ENCODE data around the gene UQCRQ. TPM values are rescaled to one million over a fixed set of nuclear protein-coding genes. Genes with fewer than 3 reads are reported as not detected.
A peak's percentile ranks its signal among the peaks of the same experiment; 100 is the strongest.

UQCRQ gene
- total and polyA plus RNA-seq, 2 of the 13 experiments (the other 11 are each of a cell fraction or from before 2014, with no cell fraction given): 257 to 575 TPM

DNA sequence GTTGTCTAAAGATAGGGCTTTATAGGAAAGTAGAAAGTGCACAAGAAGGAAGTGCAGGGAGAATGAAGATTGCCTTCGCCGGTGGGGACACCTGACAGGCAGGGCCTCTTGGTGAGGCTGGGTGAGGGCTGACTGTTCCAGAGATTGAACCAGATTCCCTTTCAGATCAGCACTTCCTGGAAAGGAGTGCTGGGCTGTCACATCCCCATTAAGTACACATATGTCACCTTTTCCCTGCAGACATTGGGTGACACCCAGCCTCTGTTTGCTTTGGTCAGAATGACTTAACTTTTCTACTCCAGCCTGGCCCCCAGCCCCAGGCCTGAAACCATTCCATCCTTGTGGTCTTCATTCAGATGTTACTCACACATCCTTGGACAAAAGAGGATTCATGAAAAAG is 28.6 kb upstream of the UQCRQ start (continued):
- TF ChIP-seq SYNCRIP (IDR thresholded peaks at IDR 0.05; ENCODE audit: insufficient read depth, low read depth, low read length) (no peak), LCORL (IDR thresholded peaks at IDR 0.05) (no peak), LCORL (CRISPR knock-in tag; IDR thresholded peaks at IDR 0.05) (no peak; the same call in 1 of the 2 replicates), CHD2 (IDR thresholded peaks at IDR 0.05; ENCODE audit: low read depth, low read length) (no peak), REPIN1 (CRISPR knock-in tag; IDR thresholded peaks at IDR 0.05; ENCODE audit: borderline replicate concordance, low read depth) (no peak), SOX13 (IDR thresholded peaks at IDR 0.05) (peak; percentile 11; the same call in 1 of the 2 replicates), SOX13 (CRISPR knock-in tag; conservative IDR thresholded peaks at IDR 0.05 in 1 of 2, IDR thresholded peaks at IDR 0.05 in 1 of 2) (peak in 1 of 2 experiments; percentile 74; a peak in 1 of 4 replicates), HMG20B (CRISPR knock-in tag; conservative IDR thresholded peaks at IDR 0.05) (0 out of 2 replicates have a peak, but pooled peaks have one; percentile 31), BRCA1 (CRISPR knock-in tag; IDR thresholded peaks at IDR 0.05) (peak; percentile 40; the same call in 1 of the 2 replicates), FOSL2 (CRISPR knock-in tag; IDR thresholded peaks at IDR 0.05) (peak; percentile 75), ELF4 (CRISPR knock-in tag; IDR thresholded peaks at IDR 0.05; ENCODE audit: borderline replicate concordance) (peak; percentile 85; the same call in 1 of the 2 replicates), GATA4 (IDR thresholded peaks at IDR 0.05; ENCODE audit: borderline replicate concordance, low read depth) (0 out of 2 replicates have a peak, but pooled peaks have one; percentile 32), ZNF878 (CRISPR knock-in tag; IDR thresholded peaks at IDR 0.05) (peak; percentile 22; the same call in 1 of the 2 replicates), CEBPG (CRISPR knock-in tag; IDR thresholded peaks at IDR 0.05) (peak; percentile 62), HOXA7 (CRISPR knock-in tag; IDR thresholded peaks at IDR 0.05) (no peak), TOE1 (CRISPR knock-in tag; IDR thresholded peaks at IDR 0.05) (no peak), ZNF652 (CRISPR knock-in tag; IDR thresholded peaks at IDR 0.05; ENCODE audit: borderline replicate concordance, low read depth) (0 out of 2 replicates have a peak, but pooled peaks have one; percentile 7), ZNF333 (CRISPR knock-in tag; IDR thresholded peaks at IDR 0.05; ENCODE audit: borderline replicate concordance) (no peak), ZNF75D (CRISPR knock-in tag; IDR thresholded peaks at IDR 0.05; ENCODE audit: borderline replicate concordance) (no peak), ZNF629 (CRISPR knock-in tag; conservative IDR thresholded peaks at IDR 0.05) (no peak), NFRKB (IDR thresholded peaks at IDR 0.05) (no peak)
- TF ChIP-seq, protein P1, sequence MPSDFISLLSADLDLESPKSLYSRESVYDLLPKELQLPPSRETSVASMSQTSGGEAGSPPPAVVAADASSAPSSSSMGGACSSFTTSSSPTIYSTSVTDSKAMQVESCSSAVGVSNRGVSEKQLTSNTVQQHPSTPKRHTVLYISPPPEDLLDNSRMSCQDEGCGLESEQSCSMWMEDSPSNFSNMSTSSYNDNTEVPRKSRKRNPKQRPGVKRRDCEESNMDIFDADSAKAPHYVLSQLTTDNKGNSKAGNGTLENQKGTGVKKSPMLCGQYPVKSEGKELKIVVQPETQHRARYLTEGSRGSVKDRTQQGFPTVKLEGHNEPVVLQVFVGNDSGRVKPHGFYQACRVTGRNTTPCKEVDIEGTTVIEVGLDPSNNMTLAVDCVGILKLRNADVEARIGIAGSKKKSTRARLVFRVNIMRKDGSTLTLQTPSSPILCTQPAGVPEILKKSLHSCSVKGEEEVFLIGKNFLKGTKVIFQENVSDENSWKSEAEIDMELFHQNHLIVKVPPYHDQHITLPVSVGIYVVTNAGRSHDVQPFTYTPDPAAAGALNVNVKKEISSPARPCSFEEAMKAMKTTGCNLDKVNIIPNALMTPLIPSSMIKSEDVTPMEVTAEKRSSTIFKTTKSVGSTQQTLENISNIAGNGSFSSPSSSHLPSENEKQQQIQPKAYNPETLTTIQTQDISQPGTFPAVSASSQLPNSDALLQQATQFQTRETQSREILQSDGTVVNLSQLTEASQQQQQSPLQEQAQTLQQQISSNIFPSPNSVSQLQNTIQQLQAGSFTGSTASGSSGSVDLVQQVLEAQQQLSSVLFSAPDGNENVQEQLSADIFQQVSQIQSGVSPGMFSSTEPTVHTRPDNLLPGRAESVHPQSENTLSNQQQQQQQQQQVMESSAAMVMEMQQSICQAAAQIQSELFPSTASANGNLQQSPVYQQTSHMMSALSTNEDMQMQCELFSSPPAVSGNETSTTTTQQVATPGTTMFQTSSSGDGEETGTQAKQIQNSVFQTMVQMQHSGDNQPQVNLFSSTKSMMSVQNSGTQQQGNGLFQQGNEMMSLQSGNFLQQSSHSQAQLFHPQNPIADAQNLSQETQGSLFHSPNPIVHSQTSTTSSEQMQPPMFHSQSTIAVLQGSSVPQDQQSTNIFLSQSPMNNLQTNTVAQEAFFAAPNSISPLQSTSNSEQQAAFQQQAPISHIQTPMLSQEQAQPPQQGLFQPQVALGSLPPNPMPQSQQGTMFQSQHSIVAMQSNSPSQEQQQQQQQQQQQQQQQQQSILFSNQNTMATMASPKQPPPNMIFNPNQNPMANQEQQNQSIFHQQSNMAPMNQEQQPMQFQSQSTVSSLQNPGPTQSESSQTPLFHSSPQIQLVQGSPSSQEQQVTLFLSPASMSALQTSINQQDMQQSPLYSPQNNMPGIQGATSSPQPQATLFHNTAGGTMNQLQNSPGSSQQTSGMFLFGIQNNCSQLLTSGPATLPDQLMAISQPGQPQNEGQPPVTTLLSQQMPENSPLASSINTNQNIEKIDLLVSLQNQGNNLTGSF (CRISPR knock-in tag; IDR thresholded peaks at IDR 0.05): no peak
- TF ChIP-seq, protein P2, sequence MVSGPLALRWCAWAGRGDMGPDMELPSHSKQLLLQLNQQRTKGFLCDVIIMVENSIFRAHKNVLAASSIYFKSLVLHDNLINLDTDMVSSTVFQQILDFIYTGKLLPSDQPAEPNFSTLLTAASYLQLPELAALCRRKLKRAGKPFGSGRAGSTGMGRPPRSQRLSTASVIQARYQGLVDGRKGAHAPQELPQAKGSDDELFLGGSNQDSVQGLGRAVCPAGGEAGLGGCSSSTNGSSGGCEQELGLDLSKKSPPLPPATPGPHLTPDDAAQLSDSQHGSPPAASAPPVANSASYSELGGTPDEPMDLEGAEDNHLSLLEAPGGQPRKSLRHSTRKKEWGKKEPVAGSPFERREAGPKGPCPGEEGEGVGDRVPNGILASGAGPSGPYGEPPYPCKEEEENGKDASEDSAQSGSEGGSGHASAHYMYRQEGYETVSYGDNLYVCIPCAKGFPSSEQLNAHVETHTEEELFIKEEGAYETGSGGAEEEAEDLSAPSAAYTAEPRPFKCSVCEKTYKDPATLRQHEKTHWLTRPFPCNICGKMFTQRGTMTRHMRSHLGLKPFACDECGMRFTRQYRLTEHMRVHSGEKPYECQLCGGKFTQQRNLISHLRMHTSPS (CRISPR knock-in tag; IDR thresholded peaks at IDR 0.05; ENCODE audit: low read depth): no peak
- TF ChIP-seq, protein P3, sequence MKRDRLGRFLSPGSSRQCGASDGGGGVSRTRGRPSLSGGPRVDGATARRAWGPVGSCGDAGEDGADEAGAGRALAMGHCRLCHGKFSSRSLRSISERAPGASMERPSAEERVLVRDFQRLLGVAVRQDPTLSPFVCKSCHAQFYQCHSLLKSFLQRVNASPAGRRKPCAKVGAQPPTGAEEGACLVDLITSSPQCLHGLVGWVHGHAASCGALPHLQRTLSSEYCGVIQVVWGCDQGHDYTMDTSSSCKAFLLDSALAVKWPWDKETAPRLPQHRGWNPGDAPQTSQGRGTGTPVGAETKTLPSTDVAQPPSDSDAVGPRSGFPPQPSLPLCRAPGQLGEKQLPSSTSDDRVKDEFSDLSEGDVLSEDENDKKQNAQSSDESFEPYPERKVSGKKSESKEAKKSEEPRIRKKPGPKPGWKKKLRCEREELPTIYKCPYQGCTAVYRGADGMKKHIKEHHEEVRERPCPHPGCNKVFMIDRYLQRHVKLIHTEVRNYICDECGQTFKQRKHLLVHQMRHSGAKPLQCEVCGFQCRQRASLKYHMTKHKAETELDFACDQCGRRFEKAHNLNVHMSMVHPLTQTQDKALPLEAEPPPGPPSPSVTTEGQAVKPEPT (CRISPR knock-in tag; IDR thresholded peaks at IDR 0.05; ENCODE audit: low read depth): no peak
